8988T (cell line): ENCODE data around the gene CCDC88B.

Experiments used
- DNase-seq: peaks from one replicate; pipeline ENCODE4 v3.0.0; 2011

The CCDC88B gene

GRCh38 chr11:64385945-64386704 lies 46.1 kb downstream of the CCDC88B start:
- DNase-seq, result peak; percentile 63

- DNase-seq, result no peak
Observed at GRCh38 chr11:64387916-64388315, 47.9 kb downstream of the CCDC88B start.

DNA sequence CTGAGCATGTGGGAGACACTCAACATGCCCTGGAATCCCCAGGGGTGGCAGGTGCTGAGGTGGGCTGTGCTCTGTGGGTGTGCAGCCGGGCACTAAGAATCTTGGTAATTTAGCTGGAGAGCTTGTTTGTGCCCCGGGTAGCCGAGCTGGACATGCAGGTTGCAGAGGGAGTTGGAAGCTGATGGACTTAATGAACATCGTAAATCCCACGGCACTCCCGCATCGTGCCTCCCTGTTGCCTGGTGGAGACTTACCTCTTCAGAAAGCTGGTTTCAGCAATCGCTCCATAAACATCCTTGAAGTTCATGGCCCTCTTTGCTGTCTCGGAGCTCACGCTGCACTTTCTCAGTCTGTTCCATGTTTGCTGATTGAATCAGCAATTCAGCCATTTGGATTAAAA lies 48.9 kb downstream of the CCDC88B start:
- no peak for DNase-seq

DNA sequence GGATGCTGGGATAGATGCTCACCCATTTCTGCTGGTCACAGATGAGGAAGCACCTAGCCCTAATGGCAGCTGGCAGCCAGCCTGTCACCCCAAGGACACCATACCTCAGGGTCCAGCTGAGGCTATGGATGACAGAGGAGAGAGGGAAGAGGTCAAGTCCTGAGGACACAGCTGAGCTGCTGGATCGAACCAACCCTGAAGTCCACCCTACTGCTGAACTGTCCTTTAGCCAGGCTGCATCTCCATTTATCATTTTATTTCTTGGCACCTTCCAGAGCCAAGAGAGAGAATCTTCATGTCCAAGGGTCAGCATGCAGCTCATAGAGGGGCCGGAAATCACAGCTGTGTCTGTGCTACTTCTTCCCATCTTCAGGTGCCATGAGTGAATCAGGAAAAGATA lies 49.8 kb downstream of the CCDC88B start:
- DNase-seq, result no peak

GRCh38 chr11:64390558-64390957 lies 50.6 kb downstream of the CCDC88B start:
- DNase-seq, result no peak

DNA sequence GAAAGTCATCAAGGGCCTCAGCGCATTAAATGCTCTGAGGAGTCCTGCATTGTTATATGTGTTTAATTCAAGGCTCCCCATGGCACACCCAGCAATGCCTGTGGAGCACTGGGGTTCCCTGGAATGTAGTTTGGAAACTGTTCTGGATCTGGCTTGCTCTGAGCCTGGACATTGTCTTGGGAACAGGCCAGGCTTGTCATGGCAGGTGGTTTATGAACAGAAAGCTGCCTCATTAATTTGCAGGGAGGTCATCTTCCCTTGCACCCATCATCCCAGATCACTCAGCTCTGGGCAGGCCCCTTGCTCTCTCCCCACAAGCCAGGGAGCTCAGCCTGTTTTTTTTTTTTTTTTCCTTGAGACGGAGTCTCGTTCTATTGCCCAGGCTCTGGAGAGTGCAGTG lies 51.8 kb downstream of the CCDC88B start:
- DNase-seq, result no peak

GRCh38 chr11:64395545-64396078 lies 55.6 kb downstream of the CCDC88B start:
- no peak for DNase-seq

- DNase-seq, result no peak
Observed at GRCh38 chr11:64396079-64396591, 56.1 kb downstream of the CCDC88B start.

DNA sequence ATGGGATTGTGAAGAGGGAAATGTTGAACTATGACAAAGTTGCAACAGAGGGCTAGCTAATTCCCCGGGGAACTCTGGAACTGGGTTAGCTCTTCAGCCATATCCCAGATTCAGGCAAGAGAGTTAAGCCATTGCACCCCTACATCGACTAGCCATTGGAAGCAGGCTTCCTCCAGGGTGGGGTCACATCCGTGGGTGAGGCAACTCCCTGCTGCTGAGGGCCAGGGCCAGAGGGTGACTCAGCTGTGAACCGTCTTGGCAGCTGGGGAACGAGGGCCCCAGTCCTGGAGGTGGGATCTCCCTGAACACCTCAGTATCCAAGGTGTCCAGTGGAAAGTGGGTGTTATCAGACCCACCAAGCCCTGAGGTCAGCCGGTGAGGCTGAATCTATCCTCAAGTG lies 60.1 kb downstream of the CCDC88B start:
- DNase-seq, result peak; percentile 54

GRCh38 chr11:64400667-64401066 lies 60.7 kb downstream of the CCDC88B start:
- no peak for DNase-seq

- DNase-seq, result no peak
Observed at GRCh38 chr11:64401775-64402174, 61.8 kb downstream of the CCDC88B start.

DNA sequence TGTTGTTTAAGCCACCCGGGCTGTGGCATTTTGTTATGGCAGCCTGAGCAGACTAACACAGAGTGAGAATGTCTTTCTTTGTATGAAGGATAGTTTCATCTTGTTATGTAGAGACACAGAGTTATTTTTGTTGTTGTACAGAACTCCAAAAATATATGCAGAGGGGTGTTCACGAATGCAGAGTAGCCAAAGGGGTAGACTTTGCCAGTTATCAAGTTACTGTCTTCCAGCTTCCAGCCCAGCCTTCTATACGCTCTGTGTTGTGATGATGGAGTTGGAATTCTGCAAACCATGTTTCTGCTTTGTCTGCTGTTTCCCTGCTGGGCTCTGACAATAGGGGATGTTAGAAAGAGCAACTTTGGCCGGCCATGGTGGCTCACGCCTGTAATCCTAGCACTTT lies 63.1 kb downstream of the CCDC88B start:
- DNase-seq, result no peak

DNA sequence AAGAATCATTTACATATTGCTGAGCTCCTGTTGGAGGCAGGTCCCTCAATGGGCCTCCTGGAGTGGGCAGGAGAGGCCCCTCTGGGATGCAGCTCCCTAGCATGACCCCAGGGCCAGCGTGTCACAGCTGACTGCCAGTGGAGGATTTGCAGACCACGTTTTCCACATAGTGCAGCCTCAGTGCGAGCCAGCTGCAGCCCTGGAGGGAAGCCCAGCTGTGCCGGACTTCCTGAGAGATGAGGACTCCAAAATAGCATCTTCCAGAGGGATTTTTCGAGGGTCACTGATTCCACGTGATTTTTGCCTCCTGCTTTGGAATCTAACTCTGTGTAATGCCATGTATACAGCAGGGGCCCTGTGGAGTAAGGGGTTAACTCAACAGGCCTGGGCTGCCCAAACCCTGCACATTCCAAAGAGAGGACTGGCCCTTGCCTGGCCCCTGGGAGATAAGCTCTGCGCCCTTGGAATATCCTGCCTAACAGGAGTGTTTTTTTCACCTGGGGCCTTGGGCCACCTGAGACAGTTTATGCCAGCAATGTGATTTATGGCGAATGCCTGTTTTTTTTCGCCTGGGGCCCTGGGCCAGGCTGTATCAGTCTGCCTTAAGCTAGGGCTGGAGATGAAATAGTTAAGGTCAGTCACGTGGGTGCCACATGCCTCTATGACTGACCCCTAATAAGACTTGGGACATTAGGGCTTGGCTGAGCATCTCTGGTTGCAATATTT lies 66.4 kb downstream of the CCDC88B start:
- DNase-seq, result no peak
